Suppressor macrophage treated with lipopolysaccharide for 1 hour (primary cell): ENCODE measurements around the gene LEF1.

Experiments used
- DNase-seq, 3 donors: peaks; one replicate each; pipeline ENCODE4 v3.0.0-alpha.2; 2020 to 2022

The LEF1 gene

DNA sequence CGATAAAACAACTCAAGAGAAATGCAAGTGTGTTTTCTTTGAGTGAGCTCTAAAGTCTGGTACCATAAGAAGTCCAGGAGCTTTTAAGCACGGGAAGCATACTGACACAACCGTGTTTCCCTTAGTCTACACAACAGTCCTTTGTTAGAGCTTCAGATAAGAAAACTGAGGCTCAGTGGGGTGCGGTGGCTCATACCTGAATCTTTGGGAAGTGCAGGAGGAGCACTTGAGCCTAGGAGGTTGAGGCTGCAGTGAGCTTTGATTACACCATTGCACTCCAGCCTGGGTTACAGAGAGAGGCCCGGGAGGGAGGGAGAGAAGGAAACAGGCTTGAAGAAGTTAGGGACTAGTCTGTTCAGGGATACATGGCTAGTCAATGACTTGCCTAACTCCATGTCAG lies 21.9 kb downstream of the LEF1 start:
- DNase-seq = no peak

DNA sequence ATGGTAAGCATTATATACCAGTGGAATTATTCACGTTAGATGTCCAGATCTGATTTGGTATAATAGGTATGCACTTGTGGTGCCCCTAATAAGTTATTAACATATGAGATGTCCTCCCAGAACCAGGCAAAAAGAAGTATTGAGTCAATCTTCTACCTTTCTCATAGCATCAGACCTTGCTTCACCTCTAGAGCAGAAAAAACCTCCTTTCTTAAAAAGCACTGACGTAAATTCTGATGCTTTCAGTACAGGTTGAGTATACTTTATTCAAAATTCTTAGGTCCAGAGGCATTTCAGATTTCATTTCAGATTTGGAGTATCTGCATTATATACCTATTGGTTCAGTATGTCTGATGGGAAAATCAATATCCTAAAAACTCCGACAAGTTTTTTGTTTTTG lies 22.4 kb downstream of the LEF1 start:
- no peak for DNase-seq

DNA sequence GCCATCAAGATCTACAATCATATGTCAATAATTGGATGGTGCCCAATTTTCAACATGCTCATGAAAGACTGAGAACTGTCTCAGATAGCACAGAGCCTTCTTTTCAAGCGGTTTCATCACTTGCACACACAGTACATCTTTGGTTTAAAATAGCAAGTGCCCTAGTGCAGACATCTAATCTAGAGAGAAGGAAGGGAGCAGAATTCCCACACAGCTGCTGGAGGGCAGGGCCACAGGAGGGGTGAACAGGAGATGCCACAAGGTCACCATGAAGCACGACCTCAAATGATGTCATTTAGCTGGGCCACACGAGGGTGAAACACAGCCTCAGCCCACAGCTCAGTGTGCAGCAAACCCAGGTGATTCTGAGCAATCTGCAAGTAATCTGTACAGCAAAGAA lies 24.3 kb downstream of the LEF1 start:
- no peak for DNase-seq

DNA sequence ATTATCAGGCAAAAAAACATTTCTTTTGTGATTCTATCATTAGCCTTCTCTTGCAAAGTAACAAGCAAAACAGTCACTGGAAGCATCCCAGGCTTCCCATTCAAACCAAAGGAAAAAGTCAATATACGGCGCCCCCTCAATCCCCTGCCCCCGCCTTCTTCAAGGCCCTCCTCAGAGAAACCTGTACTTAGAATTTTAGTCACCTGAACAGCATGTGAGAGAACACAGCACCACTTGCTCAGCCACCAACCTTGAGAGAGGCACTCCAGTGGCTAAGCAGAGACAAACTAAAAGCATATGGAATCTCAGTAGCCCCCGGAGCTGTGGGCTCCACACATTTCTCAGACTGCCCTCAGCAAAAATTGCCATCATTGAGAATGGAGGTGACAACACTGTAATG lies 25.2 kb downstream of the LEF1 start:
- DNase-seq = no peak

DNA sequence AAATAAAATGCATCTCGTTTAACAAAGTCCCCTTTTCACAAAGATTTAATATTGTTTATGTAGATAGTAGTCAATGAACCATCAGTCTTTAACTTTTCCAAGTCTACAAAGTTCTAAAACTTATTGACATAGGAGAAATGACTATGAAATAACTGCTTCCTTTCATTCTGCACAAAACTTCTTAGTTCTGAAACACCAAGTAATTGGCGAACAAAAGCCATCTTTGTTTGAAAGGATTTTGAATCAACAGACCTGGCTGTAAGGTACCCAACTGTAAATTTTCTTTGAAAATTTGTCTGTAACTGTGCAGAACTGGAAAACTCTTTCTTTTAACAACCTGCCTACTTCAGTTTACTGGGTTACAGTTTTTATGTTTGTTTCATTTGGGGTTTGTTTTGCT lies 25.9 kb downstream of the LEF1 start:
- DNase-seq = no peak

DNA sequence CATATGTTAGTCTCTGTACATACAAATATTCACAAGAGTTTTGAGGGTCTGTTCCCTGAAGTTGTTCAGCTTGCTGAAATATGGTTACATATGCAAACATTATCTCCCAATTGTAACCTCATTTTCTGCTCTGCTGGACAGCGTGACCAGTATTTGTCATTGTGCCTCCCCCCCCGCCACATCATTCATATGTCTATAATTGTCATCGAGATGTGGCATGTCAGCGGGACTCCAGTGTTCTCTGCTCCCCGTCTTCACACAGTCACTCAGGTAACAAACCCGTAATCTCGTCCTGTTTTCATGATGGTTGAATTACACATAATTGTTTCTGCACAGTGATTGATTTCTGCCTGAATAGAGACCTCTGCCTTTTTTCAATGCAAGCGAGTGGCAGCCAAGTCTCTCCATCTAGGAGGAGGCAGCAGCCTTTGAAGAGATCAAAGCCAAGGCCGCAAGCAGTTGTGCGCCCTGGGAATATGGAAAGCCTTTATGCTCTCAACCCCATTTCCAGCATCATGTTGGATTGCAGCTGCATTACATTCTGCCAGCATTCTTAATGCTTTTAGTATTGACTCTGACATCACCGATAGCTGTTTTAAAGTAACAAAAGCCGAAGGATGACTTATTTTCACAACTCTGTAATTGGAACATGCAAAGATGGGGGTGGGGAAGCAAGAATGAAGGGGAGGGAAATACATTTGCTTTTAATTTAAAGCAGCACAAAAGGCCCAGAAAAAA lies 27.4 kb downstream of the LEF1 start:
- no peak for DNase-seq

DNA sequence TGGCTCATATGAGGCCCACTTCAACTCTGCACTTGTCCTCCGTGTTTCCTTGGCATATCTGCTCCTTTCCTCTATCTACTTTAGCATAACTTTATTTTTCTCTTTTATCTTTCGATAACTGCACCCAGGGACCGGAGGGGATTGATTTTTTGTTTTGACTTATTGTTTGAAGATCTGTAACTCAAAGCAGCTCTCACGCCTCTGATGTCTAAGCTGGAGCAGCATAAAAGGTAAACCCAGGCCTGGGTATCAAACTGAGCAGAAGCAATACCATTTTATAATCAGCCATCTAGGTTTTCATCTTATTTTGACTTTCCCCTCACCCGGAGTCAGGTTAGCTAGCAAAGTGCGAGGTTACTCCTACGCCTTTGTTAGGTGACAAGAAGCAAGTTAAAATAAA lies 28.4 kb downstream of the LEF1 start:
- no peak for DNase-seq

DNA sequence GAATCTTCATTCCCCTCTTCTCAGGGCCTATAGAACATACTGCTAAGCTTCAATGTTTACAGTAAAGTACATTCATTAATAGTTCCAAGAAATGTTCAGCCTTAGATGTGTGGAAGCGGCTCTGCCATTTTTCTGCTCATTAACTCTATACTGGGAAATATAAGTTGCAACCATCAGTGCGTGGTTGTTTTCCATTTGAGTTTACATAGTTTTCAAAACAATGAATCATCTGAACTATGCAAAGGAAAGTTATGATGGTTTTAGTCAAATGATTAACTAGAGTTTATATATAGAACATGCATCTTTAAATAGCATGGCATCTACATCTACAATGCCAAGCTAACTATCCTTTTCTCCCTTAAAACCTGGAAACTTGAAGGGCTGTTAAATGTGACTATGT lies 29.6 kb downstream of the LEF1 start:
- no peak for DNase-seq

DNA sequence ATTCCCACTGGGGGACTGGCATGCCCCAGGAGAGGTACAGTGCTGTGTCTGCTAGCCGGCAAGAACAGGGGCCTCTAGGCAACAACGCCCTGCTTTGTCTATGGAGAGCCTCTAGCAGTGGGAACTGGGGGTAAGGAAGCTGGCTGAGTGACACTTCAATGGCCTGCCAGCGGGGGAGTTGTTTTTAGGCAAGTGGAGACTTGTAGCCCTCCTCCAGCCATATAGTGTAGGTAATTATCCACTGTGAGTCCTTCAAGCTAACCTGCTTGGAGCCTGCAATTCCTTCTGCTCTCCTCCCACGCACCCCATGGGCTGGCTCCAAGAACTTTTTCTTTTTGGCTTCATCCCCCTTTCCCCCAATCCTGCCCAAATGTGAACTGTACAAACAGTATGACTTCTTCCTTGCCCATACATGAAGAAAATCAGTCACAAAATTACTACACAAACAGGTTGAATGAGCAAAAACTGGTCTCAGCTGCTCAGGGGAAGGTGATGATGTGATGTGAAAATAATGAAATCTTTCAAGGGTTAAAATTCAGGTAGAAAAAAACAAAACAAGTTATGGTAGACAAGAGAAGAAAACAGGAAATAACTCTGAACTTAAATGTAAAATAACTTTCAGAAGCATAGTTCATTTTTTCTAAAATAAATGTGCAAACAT lies 33.1 kb downstream of the LEF1 start:
- DNase-seq = no peak

DNA sequence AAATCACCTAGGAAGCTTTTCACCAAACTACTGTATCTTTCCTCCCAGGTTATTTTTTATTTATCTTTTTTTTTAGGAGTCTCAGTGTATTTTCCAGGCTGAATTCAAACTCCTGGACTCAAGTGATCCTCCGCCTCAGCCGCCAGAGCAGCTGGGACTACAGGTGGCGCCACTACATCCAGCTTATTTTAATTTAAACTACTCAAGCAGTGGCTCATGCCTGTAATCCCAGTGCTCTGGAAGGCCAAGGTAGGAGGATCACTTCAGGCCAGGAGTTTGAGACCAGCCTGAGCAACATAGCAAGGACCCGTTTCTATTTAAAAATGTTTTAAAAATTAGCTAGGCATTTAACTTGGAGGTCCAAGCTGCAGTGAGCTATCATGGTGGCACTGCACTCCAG lies 37.8 kb downstream of the LEF1 start:
- DNase-seq = no peak

DNA sequence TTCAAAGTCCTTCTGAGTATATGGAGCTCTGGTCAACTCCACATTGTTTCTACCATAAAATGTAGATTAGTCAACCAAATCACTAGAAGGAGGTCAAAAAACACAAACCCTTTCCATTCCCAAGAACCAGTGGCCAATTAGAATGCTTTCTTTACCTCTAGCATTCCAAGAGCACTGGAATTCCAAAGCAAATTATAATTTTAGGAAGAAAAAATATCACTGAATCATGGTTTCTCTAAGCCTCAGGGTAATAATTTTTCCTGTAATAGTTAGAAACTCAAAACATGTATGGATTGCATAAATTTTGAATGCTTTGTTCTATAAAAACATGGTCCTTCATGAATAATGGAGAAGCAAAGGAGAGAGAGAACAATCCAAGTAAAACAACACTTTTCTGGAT lies 39.5 kb downstream of the LEF1 start:
- no peak for DNase-seq

DNA sequence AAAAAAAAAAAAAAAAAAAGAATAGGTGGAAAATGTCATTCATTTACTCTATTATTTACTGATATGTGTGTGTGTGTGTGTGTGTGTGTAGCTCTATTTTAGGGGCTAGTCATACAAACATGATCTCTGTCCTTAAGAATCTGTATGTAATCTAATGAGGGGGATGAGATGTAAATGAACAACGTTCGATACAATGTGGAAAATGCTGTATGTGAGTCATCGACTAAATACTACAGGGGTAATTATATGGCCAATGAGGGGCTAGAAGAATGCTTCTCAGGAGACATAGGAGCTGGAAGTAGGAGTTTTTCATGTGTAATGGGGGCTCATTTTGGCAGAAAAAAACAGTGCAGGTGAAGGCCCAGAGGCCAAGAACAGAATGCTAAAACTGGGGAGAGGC lies 41.9 kb downstream of the LEF1 start:
- no peak for DNase-seq

DNA sequence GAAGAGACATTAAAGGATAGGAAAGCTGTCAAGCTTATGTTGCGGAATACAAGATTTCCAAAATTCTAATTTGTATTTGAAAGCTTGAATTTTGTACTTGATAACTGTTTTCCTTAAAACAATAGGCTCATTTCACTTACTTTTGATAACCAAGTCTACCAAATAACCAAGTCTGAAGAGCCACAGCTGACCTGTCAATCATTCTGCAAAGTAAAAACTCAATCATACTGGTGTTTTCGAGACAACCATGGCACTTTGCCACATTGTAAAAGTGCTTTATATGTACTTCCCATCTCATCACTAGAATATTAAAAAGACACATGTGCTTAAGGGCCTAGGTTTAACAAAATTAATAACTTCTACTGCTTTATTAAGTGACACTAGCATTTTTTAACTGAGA lies 47.9 kb downstream of the LEF1 start:
- DNase-seq = no peak

DNA sequence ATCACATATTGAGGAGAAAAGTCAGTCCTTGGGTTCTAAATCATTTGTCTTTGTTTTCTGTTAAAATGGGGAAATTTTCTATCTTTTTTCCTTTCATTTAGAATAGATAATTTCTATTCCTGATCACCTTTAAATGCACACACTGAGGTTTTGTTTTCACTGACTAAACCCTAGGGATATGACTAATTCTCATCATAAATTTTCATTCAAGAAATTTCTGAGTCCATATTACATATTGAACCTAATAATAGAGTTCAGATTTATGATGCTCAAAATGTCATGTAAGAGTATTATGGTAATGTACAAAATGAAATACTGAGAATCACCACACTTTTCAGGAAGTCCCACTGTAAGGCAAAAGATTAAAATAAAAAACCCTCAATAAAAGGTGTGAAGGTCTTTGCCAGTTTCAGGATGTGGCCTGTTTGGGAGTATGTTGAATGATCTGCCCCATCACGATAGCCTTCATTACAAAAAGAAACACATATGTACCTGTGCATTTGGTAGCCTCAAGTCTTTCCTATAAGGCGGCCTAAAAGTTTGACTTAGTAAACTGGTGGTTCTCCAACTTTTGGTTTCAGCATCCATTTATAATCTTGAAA lies 49.4 kb downstream of the LEF1 start:
- DNase-seq = no peak

DNA sequence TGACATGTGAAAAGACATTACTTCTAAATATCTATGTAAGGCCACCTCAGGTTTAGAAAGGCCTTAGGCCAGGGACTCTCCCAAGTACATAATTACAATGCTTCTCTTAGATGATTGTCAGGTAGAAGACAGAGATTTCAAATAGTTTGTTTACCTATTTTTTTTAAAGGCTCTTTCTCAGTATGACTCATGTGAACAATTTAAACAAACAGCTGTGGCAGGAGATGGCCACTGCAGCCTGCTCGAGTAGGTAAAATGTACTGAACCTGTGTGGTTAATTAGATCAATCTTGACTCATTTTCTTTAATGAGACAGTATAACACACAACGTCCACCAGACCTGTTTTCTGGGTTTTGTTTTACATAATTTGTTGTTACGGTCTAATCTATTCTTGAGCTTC lies 50.2 kb downstream of the LEF1 start:
- no peak for DNase-seq

DNA sequence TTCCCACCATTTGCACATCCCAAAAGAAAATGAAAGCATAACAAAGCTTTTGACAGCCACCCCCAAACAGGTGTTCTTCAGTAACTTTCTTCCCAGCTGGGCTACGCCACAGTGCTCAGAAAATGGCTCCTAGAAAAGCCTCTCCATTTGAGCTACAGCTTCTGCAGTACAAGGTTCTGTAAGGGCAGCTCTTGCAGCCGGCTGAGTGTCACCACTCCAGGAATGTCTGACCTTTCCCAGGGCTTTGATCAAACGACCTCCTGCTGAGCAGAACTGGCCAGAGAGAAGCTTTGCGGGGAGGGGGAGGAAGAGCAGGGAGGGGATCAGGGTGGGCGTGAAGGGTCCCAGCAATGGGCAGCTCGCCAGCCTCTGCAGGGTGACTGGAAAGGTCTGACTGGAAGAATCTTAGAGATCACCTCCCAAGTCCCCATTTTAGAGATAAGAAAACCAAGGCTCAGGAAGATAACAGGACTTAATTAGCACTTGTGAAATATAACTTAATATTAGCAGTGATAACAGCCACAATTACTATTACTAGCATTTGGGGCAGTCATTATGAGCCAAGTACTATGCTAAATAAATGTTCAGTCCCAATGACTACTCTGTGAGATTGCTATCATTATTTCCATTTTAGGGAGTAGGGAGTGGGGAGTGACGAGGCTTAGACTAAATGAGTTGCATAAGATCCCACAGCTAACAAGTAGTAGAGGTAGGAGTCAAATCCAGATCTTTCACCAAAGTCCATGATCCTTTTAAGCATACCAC lies 51.1 kb downstream of the LEF1 start:
- DNase-seq = no peak

DNA sequence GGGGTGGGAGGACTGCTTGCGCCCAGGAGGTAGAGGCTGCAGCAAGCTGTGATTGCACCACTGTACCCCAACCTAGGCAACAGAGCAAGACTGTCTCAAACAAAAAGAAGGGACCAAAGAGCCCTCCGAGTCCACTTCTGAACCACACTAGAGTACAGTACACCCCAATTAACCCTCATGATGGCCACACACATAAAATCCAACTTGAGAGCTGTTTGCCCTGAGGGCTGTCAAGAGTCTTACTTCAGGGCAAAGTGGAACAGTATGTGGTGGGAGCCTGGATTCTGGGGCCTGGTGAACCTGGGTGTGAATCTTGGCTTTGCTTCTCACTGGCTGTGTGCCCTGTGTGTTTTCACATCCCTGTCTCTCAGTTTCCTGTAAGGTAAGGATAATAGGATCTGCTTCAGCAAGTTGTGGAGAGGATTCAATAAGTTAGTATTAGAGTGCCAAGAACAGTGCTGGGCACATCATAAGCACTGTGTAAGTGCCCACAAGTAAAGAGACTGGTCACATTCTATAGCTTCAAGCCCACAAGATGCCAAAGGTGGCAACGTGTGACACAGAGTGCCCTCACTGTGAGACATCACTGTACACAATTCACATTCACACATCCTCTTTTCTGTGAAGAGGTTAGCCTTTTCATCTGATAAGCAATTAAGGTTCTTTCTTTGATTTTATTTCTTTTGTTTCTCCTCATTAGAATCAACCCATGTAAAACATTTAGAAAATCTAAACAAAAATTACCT lies 52.1 kb downstream of the LEF1 start:
- DNase-seq = no peak

DNA sequence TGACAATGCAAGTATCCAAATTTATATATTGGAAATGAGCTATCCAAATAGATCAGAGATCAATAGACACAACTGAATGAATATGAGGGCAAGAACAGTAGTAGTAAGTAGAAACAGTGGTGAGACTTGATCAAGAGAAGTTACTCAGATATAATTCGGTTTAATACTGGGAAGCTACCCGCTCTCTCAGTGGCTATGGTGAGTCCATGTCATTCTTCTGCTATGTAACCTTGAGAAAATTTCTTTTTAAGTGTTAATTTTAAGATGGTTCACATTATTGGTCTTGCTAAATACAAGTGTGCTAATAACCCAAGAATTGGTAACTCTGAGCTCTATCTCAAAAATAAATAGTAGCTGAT lies 53.6 kb downstream of the LEF1 start:
- no peak for DNase-seq

DNA sequence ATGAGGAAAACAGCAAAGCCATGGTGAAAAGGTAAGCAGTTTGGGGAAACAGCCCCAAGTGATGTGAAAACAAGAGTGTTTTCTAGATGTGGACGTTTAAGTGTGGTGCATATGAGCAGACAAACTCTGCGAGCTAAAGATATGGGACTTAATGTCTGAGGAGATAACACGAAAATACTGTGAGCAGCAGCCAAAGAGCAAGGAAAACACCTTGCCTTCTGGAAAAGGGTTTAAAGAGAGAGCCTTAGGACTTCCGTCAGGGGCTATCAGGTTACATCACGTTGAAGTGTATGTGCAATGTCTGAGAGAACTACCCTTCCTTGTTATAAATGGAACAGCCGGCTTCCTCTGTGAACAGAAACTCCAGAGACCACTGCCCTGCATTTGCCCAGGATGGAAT lies 54.2 kb downstream of the LEF1 start:
- no peak for DNase-seq

DNA sequence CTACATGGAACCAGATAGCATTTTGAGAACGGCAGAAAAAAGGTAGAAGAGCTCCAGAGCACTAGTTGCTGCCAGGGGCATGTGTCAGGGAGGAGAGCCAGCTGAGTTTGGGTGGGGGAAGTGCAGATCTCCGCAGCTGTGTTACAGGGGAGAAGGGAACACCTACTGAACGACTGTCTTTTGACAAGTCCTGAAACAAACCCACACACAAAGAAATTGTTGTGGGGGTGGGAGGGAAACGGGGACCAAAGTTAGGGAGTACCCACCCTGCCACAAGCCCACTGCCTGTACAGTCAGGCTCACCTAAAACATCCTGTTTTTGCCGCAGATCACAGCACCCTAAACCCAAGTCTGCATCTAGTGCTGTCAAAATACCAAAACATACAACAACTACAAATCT lies 55.5 kb downstream of the LEF1 start:
- DNase-seq = no peak

DNA sequence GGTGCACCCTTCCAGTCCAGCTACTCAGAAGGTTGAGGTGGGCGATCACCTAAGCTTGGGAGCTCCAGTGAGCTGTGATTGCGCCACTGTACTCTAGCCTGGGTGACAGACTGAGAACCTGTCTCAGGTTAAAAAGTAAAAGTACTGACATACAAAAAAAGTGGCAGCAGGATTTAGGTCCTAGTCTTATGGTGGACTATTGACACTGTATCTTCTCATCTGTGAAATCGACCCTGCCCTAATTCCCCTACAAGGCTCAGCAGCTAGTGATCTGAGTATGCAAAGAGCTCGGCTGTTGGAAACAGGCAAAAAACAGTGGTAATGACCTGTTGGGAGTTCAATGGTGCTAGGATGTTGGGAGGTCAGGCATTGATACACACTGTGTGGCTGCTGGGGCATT lies 57.0 kb downstream of the LEF1 start:
- DNase-seq = no peak

DNA sequence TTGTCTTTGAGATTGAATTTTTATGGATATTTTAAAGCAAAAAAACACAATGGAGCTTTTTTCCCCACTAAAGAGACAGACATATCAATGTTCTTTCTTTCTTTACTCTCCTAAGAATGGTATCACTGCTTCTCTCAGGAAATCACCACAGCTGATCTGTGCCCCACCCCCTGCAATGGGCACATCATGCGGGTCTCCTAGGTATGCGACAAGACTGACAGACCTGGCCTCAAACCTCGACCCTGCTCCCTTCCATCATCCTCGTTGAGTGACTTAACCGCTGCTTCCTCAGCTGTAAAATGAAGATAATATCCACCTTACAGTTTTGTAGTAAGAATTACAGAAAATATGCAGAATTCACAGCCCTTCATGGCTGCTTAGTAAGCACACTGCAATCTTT lies 58.3 kb downstream of the LEF1 start:
- no peak for DNase-seq

DNA sequence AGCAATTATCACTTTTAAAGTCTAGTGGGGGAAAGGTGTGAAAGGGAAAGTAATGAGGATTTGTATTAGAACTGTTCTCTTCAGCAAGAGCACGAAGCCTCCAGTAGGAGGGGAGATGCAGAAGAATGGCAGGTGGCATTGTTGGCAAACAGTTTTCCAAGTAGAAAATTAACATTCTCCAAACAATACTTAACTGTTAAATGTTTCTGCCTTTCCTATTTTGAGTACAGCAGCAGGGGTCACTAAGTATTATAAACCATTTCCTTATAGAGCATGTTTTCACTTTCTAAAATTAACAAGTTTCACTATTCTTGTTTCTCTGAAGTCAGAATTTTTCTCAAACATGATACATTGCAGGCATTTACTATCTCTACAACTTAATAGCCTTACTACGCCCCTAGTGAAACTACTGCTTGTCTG lies 58.7 kb downstream of the LEF1 start:
- no peak for DNase-seq
